LNCAP (cell line): ENCODE data around the gene THEM5.

Experiments used
- TF ChIP-seq, protein P1 (sequence below): fragments of 450-650 bp; IDR thresholded peaks from 2 replicates; pipeline ENCODE4 v1.5.1; 2017; ENCODE audit warnings: mild to moderate bottlenecking

THEM5 gene

DNA sequence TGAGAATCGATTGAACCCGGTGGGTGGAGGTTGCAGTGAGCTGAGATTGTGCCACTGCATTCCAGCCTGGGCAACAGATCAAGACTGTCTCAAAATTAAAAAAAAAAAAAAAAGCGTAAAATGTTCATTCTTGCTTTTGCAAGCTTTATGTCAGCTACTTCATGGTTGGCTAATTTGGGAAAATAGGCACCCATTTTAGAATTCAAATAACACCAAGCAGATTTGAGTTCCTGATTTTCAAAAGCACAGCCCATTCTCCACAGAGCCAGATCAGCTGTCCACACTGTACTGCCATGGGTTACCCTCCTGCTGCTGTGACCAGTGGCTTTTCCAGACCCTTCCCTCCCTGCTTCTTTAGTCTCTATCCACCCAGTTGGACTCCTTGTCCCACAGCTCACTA is 4.4 kb downstream of the THEM5 start:
- TF ChIP-seq, protein P1, sequence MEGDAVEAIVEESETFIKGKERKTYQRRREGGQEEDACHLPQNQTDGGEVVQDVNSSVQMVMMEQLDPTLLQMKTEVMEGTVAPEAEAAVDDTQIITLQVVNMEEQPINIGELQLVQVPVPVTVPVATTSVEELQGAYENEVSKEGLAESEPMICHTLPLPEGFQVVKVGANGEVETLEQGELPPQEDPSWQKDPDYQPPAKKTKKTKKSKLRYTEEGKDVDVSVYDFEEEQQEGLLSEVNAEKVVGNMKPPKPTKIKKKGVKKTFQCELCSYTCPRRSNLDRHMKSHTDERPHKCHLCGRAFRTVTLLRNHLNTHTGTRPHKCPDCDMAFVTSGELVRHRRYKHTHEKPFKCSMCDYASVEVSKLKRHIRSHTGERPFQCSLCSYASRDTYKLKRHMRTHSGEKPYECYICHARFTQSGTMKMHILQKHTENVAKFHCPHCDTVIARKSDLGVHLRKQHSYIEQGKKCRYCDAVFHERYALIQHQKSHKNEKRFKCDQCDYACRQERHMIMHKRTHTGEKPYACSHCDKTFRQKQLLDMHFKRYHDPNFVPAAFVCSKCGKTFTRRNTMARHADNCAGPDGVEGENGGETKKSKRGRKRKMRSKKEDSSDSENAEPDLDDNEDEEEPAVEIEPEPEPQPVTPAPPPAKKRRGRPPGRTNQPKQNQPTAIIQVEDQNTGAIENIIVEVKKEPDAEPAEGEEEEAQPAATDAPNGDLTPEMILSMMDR: no peak

DNA sequence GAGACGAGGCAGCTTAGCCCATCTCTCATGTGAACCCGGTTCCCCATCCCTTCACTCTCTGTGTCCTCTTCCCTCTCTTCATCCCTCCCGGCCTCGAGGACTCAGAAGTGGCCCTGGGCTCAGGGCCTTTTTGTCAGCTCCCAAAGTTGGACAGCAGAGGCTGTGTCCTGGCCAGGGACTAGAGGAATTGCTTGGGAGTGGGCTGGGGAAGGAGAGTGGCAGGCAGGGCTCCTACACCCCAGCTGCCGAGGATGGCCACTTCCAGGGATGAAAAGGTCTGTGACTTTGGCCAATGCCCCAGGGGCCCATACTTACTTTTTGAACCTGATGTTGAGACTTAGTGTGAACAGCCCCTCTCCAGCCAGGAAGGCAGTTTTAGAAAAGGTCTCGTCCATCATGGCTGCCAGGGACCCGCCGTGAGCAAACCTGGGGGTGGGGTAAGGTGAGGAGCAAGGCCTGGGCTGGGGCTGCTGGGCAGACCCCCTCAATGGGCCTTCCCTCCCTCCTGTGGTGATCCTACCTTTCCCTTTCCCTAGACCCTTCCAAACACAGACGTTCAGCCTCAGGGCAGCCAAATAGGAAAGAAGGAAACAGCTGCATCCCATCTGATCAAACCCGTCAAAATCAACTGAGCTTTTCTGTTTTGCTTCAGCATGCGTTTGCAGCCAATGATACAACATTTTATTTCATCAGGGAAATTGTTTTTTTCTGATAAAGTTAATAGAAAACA is 5.5 kb downstream of the THEM5 start:
- TF ChIP-seq, protein P1: no peak

DNA sequence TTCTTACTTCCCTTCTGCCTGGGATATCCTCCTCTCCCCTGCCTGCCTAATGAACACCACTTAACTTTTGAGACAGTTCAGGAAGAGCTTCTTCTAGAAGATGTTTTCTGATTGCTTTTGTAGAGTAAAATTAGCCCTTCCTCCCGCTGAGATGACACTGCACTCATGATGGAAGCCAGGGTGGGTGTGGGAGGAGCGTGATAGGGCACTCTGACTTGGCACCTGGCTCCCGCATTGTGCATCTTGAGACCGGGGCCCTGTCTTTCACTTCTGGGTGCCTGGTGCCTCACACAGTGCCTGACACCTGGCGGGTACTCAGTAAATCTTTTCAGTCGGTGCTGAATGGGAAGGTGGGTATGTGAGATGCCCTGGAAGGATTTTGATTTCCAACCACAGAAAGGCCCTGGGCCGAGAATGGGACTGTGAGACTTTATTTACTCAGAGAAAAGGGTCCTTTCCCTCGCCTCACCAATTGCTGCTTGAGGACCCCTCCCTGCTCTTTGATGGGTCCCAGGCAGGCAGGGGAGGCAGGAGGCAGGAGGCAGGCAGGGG is 6.8 kb downstream of the THEM5 start:
- TF ChIP-seq, protein P1: no peak

DNA sequence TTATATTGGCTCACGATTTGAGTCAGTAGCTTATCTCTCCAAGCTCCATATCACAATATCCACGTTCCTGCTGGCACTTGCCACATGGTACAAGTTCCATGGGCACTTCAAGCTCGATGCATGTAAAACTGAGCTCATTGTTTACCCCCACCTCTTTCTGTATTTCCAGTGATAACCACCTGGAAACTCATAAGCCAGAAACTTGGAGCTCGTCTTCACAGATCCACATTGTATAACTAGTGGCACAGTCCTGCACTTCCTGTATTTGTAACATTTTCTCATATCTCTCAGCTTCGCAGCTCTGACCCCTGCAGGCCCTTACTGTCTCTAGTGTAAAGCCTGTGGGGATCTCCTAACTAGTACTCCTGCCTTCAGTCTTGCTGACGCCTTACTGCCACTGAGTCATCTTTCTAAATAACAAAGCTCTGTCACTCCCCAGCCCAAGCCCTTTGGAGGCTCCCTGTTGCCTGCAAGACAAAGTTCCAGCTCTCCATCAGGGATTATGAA is 7.4 kb downstream of the THEM5 start:
- TF ChIP-seq, protein P1: no peak

DNA sequence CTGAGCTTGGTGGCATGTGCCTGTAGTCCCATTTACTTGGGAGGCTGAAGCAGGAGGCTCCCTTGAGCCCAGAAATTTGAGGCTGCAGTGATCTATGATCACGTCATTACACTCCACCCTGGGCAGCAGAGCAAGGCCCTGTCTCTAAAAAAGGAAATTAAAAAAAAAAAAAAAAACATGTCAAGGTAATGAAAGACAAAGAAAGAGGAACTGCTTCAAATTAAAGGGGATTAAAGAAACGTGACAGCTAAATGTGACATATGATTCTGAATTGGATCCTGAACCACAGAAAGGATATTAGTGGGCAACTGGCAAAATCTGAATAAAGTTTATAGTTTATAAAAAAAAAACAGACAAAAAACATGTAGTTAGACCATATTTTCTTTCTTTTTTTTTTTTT is 10.1 kb downstream of the THEM5 start:
- TF ChIP-seq, protein P1: no peak

DNA sequence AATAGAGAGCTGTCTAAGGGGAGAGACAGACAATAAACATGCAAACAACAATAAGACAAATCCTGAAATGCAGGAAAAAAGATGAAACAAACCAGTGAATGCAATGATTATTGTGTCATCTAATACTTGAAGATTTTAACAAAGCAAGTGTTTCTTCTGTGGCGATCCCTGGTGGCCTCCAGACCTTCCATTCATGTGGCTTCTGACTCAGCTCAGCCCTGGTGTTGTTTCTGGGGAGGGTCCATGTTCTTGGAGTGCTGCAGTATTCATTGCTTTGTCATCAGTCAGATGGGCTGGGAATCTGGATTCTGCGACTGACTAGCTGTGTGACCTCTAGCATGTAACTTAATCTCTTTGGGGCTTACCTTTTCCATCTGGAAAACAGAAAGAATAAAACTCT is 12.4 kb downstream of the THEM5 start:
- TF ChIP-seq, protein P1: no peak

DNA sequence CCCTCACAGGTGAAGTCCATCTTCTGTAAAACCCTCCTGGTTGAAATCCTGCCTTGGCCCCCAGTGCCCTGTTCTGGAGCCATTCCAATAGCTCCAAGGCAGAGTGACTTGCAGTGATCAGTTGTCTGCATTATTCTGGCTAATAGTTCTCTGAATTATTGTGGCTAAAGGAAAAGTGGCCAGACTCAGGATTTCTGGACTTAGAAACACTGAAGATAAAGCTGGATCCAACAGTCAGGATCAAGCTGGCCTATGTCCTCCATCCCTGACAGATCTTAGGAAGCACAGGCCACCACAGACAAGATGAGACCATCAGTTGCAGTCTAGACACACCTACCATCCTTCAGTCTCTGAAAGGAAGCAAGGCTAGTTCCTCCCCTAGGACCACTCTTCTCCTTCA is 13.1 kb downstream of the THEM5 start:
- TF ChIP-seq, protein P1: no peak
